ENCODE data around the gene GLMP. TPM values are rescaled to one million over a fixed set of nuclear protein-coding genes. Genes with fewer than 3 reads are reported as not detected.
A peak's percentile ranks its signal among the peaks of the same experiment; 100 is the strongest.

GLMP gene
- total RNA-seq, 4 donors from 2014 or later = 30.8 to 45.9 (median 42.1) TPM

DNA sequence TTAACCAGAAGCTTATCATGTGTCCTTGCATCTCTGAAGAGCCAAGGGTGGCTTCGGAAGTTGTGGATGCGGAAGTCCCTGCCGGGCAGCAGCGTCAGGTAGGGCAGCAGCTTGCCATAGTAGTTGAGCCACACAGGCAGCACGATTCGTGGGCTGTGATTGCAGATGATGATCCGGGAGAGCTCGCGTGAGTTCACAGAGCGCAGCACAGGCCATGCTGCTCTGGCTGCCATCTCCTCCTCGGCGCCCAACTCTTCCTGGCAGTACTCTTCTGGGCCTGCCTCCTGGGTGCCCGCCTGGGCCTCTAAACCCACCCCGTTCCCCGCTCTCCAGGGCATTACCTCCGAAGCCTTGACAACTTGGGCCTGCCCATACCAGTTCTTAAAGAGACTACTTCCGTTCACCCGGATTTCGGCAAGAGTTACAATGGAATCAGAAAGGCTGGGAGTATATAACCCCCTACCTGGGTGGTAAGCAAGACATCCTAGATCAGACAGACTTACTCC lies 3.4 kb upstream of the GLMP start, which contains the start of gene VHLL:
Gene VHLL, minus strand, starts transcription at position 456 of the 506 bp plus-strand sequence. Its CDS starts 118 bp downstream, at position 338.
- peaks cover 0 to 7% (median 0%) of the 10 kb centered on the region in 3 donors for H3K36me3 ChIP-seq
- H3K4me1 ChIP-seq = peaks cover 0 to 20% (median 9%) of the 10 kb centered on the region in 4 donors
- H3K27ac ChIP-seq = no peak within 1 kb of the TSS
- H3K9me3 ChIP-seq = no peaks in the 10 kb centered on the region
- no peaks in the 10 kb centered on the region for H3K27me3 ChIP-seq
- DNase-seq (ENCODE audit: low spot score in 2 of 2) = no peak
- WGBS, 2 donors = 87 to 89% methylated on average over 16 to 19 of the region's 19 CpGs
- TF ChIP-seq EP300 (IDR thresholded peaks at IDR 0.05) (no peak), POLR2A (IDR thresholded peaks at IDR 0.05) (no peak), CTCF (IDR thresholded peaks at IDR 0.05) (no peak)
- H3K4me3 ChIP-seq = no peak within 1 kb of the TSS

GRCh38 chr1:156293895-156294294 lies 1.6 kb downstream of the GLMP start:
- 80 to 89% methylated on average over 9 of the region's 9 CpGs for WGBS, 2 donors
- TF ChIP-seq EP300 (IDR thresholded peaks at IDR 0.05) (no peak), POLR2A (IDR thresholded peaks at IDR 0.05) (no peak)
- Histone ChIP-seq H3K9me3 (no peaks in the 10 kb centered on the region), H3K27ac (no peak overlapping the region), H3K4me3 (no peak overlapping the region), H3K4me1 (peaks cover 0 to 43% (median 19%) of the 10 kb centered on the region in 4 donors), H3K27me3 (no peaks in the 10 kb centered on the region), H3K36me3 (peaks cover 0 to 24% (median 0%) of the 10 kb centered on the region in 3 donors)
- no peak for DNase-seq (ENCODE audit: low spot score in 2 of 2)

DNA sequence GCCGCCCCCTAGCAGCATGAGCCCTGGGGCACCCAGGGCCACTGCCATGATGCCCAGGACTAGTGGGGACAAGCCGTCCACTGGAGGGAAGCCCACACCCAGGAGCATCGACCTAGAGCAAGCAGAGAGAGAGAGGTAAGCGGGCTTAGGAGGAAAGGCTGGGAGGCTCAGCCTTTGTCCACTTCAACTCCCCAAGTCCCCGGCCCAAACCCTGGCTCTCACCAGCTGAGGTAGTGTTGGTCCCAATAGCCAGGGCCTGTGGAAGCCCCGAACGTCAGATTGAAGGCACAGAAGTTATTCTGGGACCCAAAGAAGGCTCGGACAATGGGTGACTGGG lies 2.4 kb downstream of the GLMP start:
- H3K4me3 ChIP-seq = no peak overlapping the region
- H3K27me3 ChIP-seq = no peaks in the 10 kb centered on the region
- H3K4me1 ChIP-seq = peaks cover 0 to 43% (median 19%) of the 10 kb centered on the region in 4 donors
- H3K9me3 ChIP-seq = no peaks in the 10 kb centered on the region
- DNase-seq (ENCODE audit: low spot score in 2 of 2) = no peak
- peaks cover 0 to 31% (median 0%) of the 10 kb centered on the region in 3 donors for H3K36me3 ChIP-seq
- 85 to 92% methylated on average over 8 of the region's 8 CpGs for WGBS, 2 donors
- no peak for TF ChIP-seq CTCF (IDR thresholded peaks at IDR 0.05)
- TF ChIP-seq POLR2A (IDR thresholded peaks at IDR 0.05) = no peak
- TF ChIP-seq EP300 (IDR thresholded peaks at IDR 0.05) = no peak
- no peak overlapping the region for H3K27ac ChIP-seq

GRCh38 chr1:156291226-156292061 lies 4.0 kb downstream of the GLMP start:
- peak overlapping the region; percentile 71 to 94 (median 85) for H3K27ac ChIP-seq
- peak in 1 of 2 donors; percentile 80 for TF ChIP-seq EP300 (IDR thresholded peaks at IDR 0.05)
- peak; percentile 50 to 52 for TF ChIP-seq POLR2A (IDR thresholded peaks at IDR 0.05)
- TF ChIP-seq CTCF (IDR thresholded peaks at IDR 0.05) = no peak
- H3K36me3 ChIP-seq = peaks cover 0 to 35% (median 0%) of the 10 kb centered on the region in 3 donors
- peaks cover 0 to 43% (median 19%) of the 10 kb centered on the region in 4 donors for H3K4me1 ChIP-seq
- no peaks in the 10 kb centered on the region for H3K27me3 ChIP-seq
- peak; percentile 86 to 87 for DNase-seq (ENCODE audit: low spot score in 2 of 2)
- H3K9me3 ChIP-seq = no peaks in the 10 kb centered on the region
- H3K4me3 ChIP-seq = peak overlapping the region; percentile 34 to 54 (median 48)
- WGBS, 2 donors = 7 to 13% methylated on average over 31 to 37 of the region's 37 CpGs

DNA sequence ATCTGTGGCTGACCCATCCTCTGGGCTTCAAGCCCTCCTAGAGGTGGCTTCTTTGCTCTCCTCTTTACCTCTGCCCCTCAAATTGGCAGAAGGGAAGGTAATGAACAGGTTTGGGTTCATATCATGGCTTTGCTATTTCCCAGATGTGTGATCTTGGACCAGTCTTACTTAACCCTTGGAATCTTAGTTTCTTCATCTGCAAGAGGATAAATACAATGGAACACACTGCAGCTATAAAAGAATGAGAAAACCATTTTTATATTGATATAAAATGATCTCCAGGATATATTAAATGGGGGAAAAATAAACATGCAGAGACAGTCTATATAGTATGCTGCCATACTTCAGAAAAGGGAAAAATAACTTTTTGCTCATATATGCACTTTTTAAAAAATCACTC lies 5.6 kb downstream of the GLMP start:
- H3K9me3 ChIP-seq = no peaks in the 10 kb centered on the region
- peaks cover 0 to 46% (median 0%) of the 10 kb centered on the region in 3 donors for H3K36me3 ChIP-seq
- peaks cover 0 to 33% (median 15%) of the 10 kb centered on the region in 4 donors for H3K4me1 ChIP-seq
- no peak overlapping the region for H3K27ac ChIP-seq
- no peaks in the 10 kb centered on the region for H3K27me3 ChIP-seq
- no peak for DNase-seq (ENCODE audit: low spot score in 2 of 2)
- no peak for TF ChIP-seq POLR2A (IDR thresholded peaks at IDR 0.05)
- H3K4me3 ChIP-seq = no peak overlapping the region

DNA sequence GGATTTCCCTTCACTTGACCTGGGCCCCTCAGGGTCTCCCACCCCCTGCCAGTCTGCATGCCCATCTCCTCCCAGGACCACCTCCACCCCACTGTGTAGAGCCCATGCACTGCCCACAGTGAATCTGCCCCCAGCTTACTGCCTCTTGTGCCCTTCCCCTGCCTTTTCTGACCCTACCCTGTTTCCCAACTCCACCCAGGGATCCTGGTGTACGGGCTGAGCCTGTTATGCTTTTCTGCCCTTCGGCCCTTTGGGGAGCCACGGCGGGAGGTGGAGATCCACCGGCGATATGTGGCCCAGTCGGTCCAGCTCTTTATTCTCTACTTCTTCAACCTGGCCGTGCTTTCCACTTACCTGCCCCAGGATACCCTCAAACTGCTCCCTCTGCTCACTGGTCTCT lies 9.4 kb downstream of the GLMP start:
- no peak for TF ChIP-seq POLR2A (IDR thresholded peaks at IDR 0.05)
- 87 to 94% methylated on average over 8 of the region's 8 CpGs for WGBS, 2 donors
- no peak for DNase-seq (ENCODE audit: low spot score in 2 of 2)
- no peak overlapping the region for H3K4me3 ChIP-seq
- no peaks in the 10 kb centered on the region for H3K9me3 ChIP-seq
- no peaks in the 10 kb centered on the region for H3K27me3 ChIP-seq
- H3K27ac ChIP-seq = no peak overlapping the region
- peaks cover 0 to 28% (median 0%) of the 10 kb centered on the region in 3 donors for H3K36me3 ChIP-seq
- H3K4me1 ChIP-seq = peaks cover 0 to 31% (median 16%) of the 10 kb centered on the region in 4 donors

Data from tibial nerve (tissue), 4 donors.